NCI-H2196 (cell line): ENCODE measurements around the gene SPDYE5.

Source experiments
- DNase-seq: peaks from one replicate; lab custom pipeline; 2025; ENCODE audit not compliant: unreplicated experiment; lab: John Stamatoyannopoulos, UW

The SPDYE5 gene

DNA sequence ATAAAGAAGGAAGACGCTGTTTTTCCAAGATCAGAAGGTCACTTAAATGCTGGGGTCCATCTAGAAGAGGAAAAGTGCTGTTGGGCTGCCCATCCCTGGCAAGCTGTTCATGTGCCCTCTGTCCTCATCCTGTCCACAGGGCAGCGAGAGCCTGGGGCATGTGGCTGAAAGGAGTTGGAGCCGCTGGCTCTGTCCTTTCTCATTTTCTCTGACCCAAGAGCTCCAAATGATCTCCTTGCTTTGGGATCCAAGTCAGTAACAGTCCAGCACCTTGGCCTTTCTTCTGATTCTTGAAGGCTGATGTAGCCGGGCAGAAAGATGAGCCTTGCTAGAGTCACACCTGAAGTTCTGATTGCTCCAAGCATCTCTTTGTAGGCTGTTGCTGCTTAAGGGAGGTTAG is 44.4 kb downstream of the SPDYE5 start:
- no peak for DNase-seq

DNA sequence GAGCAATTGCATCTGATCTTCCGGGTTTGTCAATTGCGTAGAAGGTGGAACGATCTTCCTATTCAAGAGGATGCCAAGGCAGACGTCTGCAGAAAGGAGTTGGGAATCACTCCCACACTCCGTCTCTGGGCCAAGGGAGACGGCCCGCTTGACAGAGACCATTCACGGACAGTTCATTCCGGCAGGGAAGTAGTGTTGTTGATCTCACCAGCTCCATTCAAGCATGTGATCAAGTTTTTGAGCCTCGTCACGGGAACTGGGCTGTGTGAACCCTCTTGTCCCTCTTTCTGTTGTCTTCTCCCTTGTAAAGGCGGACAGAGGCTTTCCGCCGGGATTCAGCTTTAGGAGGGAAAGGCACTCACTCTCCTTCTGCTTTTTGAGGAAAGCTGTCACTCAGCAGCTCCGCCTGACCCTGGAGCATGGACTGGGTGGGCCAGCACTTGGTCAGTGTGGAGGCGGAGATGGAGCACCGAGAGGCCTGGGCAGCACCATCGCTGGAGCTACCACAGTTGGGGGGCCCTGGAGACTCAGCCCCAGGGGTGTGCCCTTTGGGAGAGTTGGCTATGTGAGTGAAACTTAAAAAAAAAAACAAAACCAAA is 44.9 kb downstream of the SPDYE5 start:
- DNase-seq: no peak

GRCh38 chr7:75537731-75538130 is 45.6 kb downstream of the SPDYE5 start:
- no peak for DNase-seq

GRCh38 chr7:75546237-75547015 is 54.3 kb downstream of the SPDYE5 start:
- no peak for DNase-seq
